Measurements from ENCODE around the gene PMM1. TPM values are rescaled to one million over a fixed set of nuclear protein-coding genes. Genes with fewer than 3 reads are reported as not detected.

Gene PMM1
- total RNA-seq, 1 experiment from 2014 or later: 19.8 TPM

GRCh38 chr22:41540365-41540764, 49.3 kb downstream of the PMM1 start:
- Mint-ChIP-seq H3K4me1 (peaks cover 21 to 28% of the 10 kb centered on the region in 2 experiments), H3K27ac (no peak overlapping the region; a peak in 1 of 7 replicates), H3K4me3 (no peak overlapping the region), H3K36me3 (ENCODE audit: insufficient read depth in 1 of 3, low read depth in 3 of 3) (peaks cover 10 to 35% (median 14%) of the 10 kb centered on the region in 3 experiments; a peak in 6 of 7 replicates), H3K9me3 (no peaks in the 10 kb centered on the region), H3K27me3 (ENCODE audit: low read depth) (peaks cover 3% of the 10 kb centered on the region; the same call in 1 of the 2 replicates)
- no peak overlapping the region for H3K18ac ChIP-seq (ENCODE audit: insufficient read length, low read depth, low read length)
- peaks cover 7% of the 10 kb centered on the region for H3K79me2 ChIP-seq (ENCODE audit: insufficient read depth, low read length)
- no peak overlapping the region for H3K4me2 ChIP-seq (ENCODE audit: insufficient read depth, insufficient read length, low read length)
- no CpG with 5 or more reads among the region's 7 CpGs for WGBS (ENCODE audit: extremely low coverage, insufficient read length, low lambda C conversion rate)
- H3K9ac ChIP-seq (ENCODE audit: extremely low read depth, insufficient read length, low read length): no peak overlapping the region
- no peak overlapping the region for H2BK15ac ChIP-seq (ENCODE audit: low read depth, low read length)
- H4K20me1 ChIP-seq (ENCODE audit: control insufficient read depth, insufficient read depth, insufficient read length): no peaks in the 10 kb centered on the region
- H3K27ac ChIP-seq (ENCODE audit: insufficient read length, low read depth, low read length): no peak overlapping the region
- no peak overlapping the region for H2AK5ac ChIP-seq (ENCODE audit: insufficient read length, low read length)
- no peak overlapping the region for H2BK12ac ChIP-seq (ENCODE audit: insufficient read length, low read depth, low read length)
- H3K14ac ChIP-seq (ENCODE audit: insufficient read depth, low read length): no peak overlapping the region
- no peak overlapping the region for H4K5ac ChIP-seq (ENCODE audit: insufficient read length, low read depth, low read length)
- H2BK20ac ChIP-seq (ENCODE audit: low read depth, low read length, poor library complexity, severe bottlenecking): no peak overlapping the region
- TF ChIP-seq CTCF (conservative IDR thresholded peaks at IDR 0.05): no peak
- no peaks in the 10 kb centered on the region for H3K79me1 ChIP-seq (ENCODE audit: insufficient read depth, low read depth, low read length, poor library complexity, severe bottlenecking)
- no peak overlapping the region for H3K56ac ChIP-seq (ENCODE audit: insufficient read length, low read depth, low read length)
- no peaks in the 10 kb centered on the region for H3K9me3 ChIP-seq (ENCODE audit: control insufficient read depth, low read depth, low read length)
- no peak overlapping the region for H2AFZ ChIP-seq (ENCODE audit: low read length)
- no peak for DNase-seq
- no peaks in the 10 kb centered on the region for H3K4me1 ChIP-seq (ENCODE audit: insufficient read depth, low read length)
- no peak overlapping the region for H2BK120ac ChIP-seq (ENCODE audit: low read depth, low read length, poor library complexity, severe bottlenecking)
- no peak overlapping the region for H3K23ac ChIP-seq (ENCODE audit: insufficient read length, low read depth, low read length)
- no peak overlapping the region for H3K4ac ChIP-seq (ENCODE audit: low read depth, low read length)
- no peak overlapping the region for H4K8ac ChIP-seq (replicated peaks; ENCODE audit: insufficient read length, low read depth, low read length)
- H3T11ph ChIP-seq (ENCODE audit: low read length): no peak overlapping the region
- no peak overlapping the region for H4K91ac ChIP-seq (ENCODE audit: insufficient read length, low read depth, low read length)
- H3K27me3 ChIP-seq (ENCODE audit: insufficient read depth, low read length): no peaks in the 10 kb centered on the region
- no peaks in the 10 kb centered on the region for H3K23me2 ChIP-seq (ENCODE audit: insufficient read length, low read depth, low read length, poor library complexity, severe bottlenecking)
- H2BK5ac ChIP-seq (ENCODE audit: insufficient read length, low read length): no peak overlapping the region
